Upper lobe of left lung (tissue), 6 donors: ENCODE data around the gene GCNT1. TPM values are rescaled to one million over a fixed set of nuclear protein-coding genes. Genes with fewer than 3 reads are reported as not detected.

Source experiments
- ATAC-seq, 2 donors: fragments of 200-7000 bp; cut with Tn5 transposase; one replicate each; pipeline ENCODE4 v1.9.1; 2022; ENCODE audit warnings: mild to moderate bottlenecking in 2 of 2, moderate library complexity in 2 of 2; ENCODE audit not compliant: low FRiP score in 2 of 2
- DNase-seq, 2 donors: peaks; one replicate each; pipeline ENCODE4 v3.0.0-alpha.2; 2019 to 2020
- H3K27ac ChIP-seq, 4 donors: fragments of 200-600 bp; sonication (generic); one replicate each; pipeline ENCODE4 v1.5.1; 2016 to 2019
- H3K27me3 ChIP-seq, 4 donors: fragments of 200-600 bp; sonication (generic); one replicate each; pipeline ENCODE4 v1.5.1; 2017 to 2019
- H3K36me3 ChIP-seq, 4 donors: fragments of 200-600 bp; sonication (generic); one replicate each; pipeline ENCODE4 v1.5.1; 2016 to 2019
- H3K4me1 ChIP-seq, 4 donors: fragments of 200-600 bp; sonication (generic); one replicate each; pipeline ENCODE4 v1.5.1; 2018 to 2019
- H3K4me3 ChIP-seq, 4 donors: fragments of 200-600 bp; sonication (generic); one replicate each; pipeline ENCODE4 v1.5.1; 2017 to 2019; ENCODE audit warnings: mild to moderate bottlenecking in 2 of 4, moderate library complexity in 1 of 4
- H3K9me3 ChIP-seq, 4 donors: fragments of 200-600 bp; sonication (generic); one replicate each; pipeline ENCODE4 v1.5.1; 2018 to 2019
- EP300 ChIP-seq, 4 donors: sonication (generic); formaldehyde crosslinking; IDR thresholded peaks; one replicate each; pipeline ENCODE4 v1.5.1; 2017; ENCODE audit warnings: antibody characterized with exemption in 4 of 4, control low read depth in 2 of 4
- POLR2A ChIP-seq, 4 donors: fragments of 450-650 bp; IDR thresholded peaks; one replicate each; pipeline ENCODE4 v1.5.1; 2016 to 2017; ENCODE audit warnings: antibody characterized with exemption in 4 of 4, mild to moderate bottlenecking in 2 of 4
- POLR2AphosphoS5 ChIP-seq, 2 donors: sonication (generic); formaldehyde crosslinking; IDR thresholded peaks; one replicate each; pipeline ENCODE4 v1.5.1; 2017; ENCODE audit warnings: antibody characterized with exemption in 2 of 2
- WGBS, 2 donors: methylation state at CpG; one replicate each; pipeline ENCODE4 v1.1.5; 2017 to 2018; 5-methylcytosine and 5-hydroxymethylcytosine counted together
- total RNA-seq, 6 donors: library from RNA; depleted of rRNA in 4 of 6; stranded (reverse); fragments of >200 nt in 4 of 6; gene quantifications; one replicate each; pipeline versions ENCODE4 v1.1.0 to v1.2.1, GENCODE V29; 2016 to 2021
- TF ChIP-seq, protein P1 (sequence below), 6 experiments: fragments of 450-650 bp in 4 of 6; fragments of 200-600 bp in 2 of 6; sonication (generic) in 2 of 6; IDR thresholded peaks; one replicate each; pipeline ENCODE4 v1.5.1; 2016 to 2019; ENCODE audit warnings: antibody characterized with exemption in 6 of 6
- donor health status: DM: no; HTN: no; CAD: no; lungs with moderate emphysema.
- donor health status: DM: no; HTN: yes; CAD: no; lungs with severe emphysema.

The GCNT1 gene
- total RNA-seq, 6 donors from 2014 or later: 2.3 to 20.8 (median 9.1) TPM

DNA sequence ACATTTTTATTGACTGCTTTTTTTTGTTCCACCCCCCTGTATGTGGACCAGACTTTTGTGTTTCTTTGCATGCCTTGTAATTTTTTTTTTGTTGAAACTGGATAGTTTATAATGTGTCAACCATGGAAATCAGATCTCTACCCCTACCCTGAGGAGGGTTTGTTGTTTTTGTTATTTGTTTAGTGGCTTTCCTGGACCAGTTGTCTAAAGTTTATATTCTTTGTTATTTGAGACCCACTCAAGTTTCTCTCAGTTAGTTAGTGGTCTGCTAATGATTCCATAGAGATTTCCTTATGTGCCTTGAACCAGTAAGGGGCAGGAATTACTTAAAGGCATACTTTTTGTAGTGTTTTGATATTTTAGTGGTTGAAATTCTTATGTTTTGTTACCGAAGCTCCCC is 41.1 kb downstream of the GCNT1 start:
- 91 to 100% methylated on average over 1 of the region's 1 CpG for WGBS, 2 donors
- Histone ChIP-seq H3K36me3 (peaks cover 0 to 6% (median 0%) of the 10 kb centered on the region in 4 donors), H3K4me1 (no peaks in the 10 kb centered on the region), H3K4me3 (no peak overlapping the region), H3K9me3 (no peaks in the 10 kb centered on the region), H3K27me3 (no peaks in the 10 kb centered on the region), H3K27ac (no peak overlapping the region)
- DNase-seq: no peak
- ATAC-seq: no peak
- TF ChIP-seq EP300 (IDR thresholded peaks at IDR 0.05): no peak
- TF ChIP-seq, protein P1, sequence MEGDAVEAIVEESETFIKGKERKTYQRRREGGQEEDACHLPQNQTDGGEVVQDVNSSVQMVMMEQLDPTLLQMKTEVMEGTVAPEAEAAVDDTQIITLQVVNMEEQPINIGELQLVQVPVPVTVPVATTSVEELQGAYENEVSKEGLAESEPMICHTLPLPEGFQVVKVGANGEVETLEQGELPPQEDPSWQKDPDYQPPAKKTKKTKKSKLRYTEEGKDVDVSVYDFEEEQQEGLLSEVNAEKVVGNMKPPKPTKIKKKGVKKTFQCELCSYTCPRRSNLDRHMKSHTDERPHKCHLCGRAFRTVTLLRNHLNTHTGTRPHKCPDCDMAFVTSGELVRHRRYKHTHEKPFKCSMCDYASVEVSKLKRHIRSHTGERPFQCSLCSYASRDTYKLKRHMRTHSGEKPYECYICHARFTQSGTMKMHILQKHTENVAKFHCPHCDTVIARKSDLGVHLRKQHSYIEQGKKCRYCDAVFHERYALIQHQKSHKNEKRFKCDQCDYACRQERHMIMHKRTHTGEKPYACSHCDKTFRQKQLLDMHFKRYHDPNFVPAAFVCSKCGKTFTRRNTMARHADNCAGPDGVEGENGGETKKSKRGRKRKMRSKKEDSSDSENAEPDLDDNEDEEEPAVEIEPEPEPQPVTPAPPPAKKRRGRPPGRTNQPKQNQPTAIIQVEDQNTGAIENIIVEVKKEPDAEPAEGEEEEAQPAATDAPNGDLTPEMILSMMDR (IDR thresholded peaks at IDR 0.05): no peak
- TF ChIP-seq POLR2A (IDR thresholded peaks at IDR 0.05): no peak
- TF ChIP-seq POLR2AphosphoS5 (IDR thresholded peaks at IDR 0.05): no peak

DNA sequence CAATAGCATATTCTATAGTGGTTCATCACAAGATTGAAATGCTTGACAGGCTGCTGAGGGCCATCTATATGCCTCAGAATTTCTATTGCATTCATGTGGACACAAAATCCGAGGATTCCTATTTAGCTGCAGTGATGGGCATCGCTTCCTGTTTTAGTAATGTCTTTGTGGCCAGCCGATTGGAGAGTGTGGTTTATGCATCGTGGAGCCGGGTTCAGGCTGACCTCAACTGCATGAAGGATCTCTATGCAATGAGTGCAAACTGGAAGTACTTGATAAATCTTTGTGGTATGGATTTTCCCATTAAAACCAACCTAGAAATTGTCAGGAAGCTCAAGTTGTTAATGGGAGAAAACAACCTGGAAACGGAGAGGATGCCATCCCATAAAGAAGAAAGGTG is 43.8 kb downstream of the GCNT1 start:
- H3K27me3 ChIP-seq: no peaks in the 10 kb centered on the region
- no peak overlapping the region for H3K27ac ChIP-seq
- peaks cover 0 to 6% (median 0%) of the 10 kb centered on the region in 4 donors for H3K36me3 ChIP-seq
- H3K9me3 ChIP-seq: no peaks in the 10 kb centered on the region
- TF ChIP-seq POLR2A (IDR thresholded peaks at IDR 0.05): no peak
- TF ChIP-seq POLR2AphosphoS5 (IDR thresholded peaks at IDR 0.05): no peak
- TF ChIP-seq, protein P1 (IDR thresholded peaks at IDR 0.05): no peak
- no peak for TF ChIP-seq EP300 (IDR thresholded peaks at IDR 0.05)
- H3K4me3 ChIP-seq: no peak overlapping the region
- DNase-seq: no peak
- no peaks in the 10 kb centered on the region for H3K4me1 ChIP-seq
- no peak for ATAC-seq
- 64 to 79% methylated on average over 6 of the region's 6 CpGs for WGBS, 2 donors

DNA sequence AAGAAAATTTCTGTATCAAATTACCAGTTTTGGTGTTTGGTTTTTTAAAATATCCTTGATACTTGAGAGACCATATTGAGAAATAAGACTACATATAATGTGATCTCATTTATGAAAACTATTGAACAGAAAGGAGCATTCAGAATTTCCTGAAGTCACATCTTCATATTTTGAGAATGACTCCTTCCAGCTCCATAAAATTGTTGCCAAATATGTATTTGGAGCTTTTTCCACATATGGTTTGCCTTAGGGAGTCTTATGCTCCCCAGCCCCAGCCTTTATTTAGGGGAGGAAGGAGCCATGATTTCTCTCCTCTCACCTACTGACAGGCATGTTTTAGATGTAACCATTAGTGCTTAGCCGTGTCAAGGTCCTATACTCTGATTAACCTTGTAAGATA is 51.1 kb downstream of the GCNT1 start:
- Histone ChIP-seq H3K4me1 (no peaks in the 10 kb centered on the region), H3K27me3 (no peaks in the 10 kb centered on the region), H3K9me3 (no peaks in the 10 kb centered on the region), H3K4me3 (no peak overlapping the region), H3K36me3 (no peaks in the 10 kb centered on the region), H3K27ac (no peak overlapping the region)
- 86 to 87% methylated on average over 1 of the region's 1 CpG for WGBS, 2 donors
- no peak for ATAC-seq
- no peak for DNase-seq
- TF ChIP-seq EP300 (IDR thresholded peaks at IDR 0.05) (no peak), POLR2AphosphoS5 (IDR thresholded peaks at IDR 0.05) (no peak), POLR2A (IDR thresholded peaks at IDR 0.05) (no peak)
- TF ChIP-seq, protein P1 (IDR thresholded peaks at IDR 0.05): no peak

- no peak overlapping the region for H3K27ac ChIP-seq
- H3K27me3 ChIP-seq: no peaks in the 10 kb centered on the region
- no peaks in the 10 kb centered on the region for H3K9me3 ChIP-seq
- H3K4me1 ChIP-seq: no peaks in the 10 kb centered on the region
- no peak for ATAC-seq
- 91 to 98% methylated on average over 2 of the region's 2 CpGs for WGBS, 2 donors
- no peak overlapping the region for H3K4me3 ChIP-seq
- TF ChIP-seq POLR2A (IDR thresholded peaks at IDR 0.05): no peak
- no peak for TF ChIP-seq POLR2AphosphoS5 (IDR thresholded peaks at IDR 0.05)
- no peak for TF ChIP-seq EP300 (IDR thresholded peaks at IDR 0.05)
- TF ChIP-seq, protein P1 (IDR thresholded peaks at IDR 0.05): no peak
- no peaks in the 10 kb centered on the region for H3K36me3 ChIP-seq
- no peak for DNase-seq
These were observed 51.5 kb downstream of the GCNT1 start for GRCh38 chr9:76510446-76510845.

- ATAC-seq (no peak), DNase-seq (no peak)
- no peak overlapping the region for H3K27ac ChIP-seq
- H3K4me3 ChIP-seq: no peak overlapping the region
- H3K36me3 ChIP-seq: no peaks in the 10 kb centered on the region
- H3K27me3 ChIP-seq: no peaks in the 10 kb centered on the region
- TF ChIP-seq POLR2A (IDR thresholded peaks at IDR 0.05) (no peak), EP300 (IDR thresholded peaks at IDR 0.05) (no peak), POLR2AphosphoS5 (IDR thresholded peaks at IDR 0.05) (no peak)
- TF ChIP-seq, protein P1 (IDR thresholded peaks at IDR 0.05): no peak
- WGBS, 2 donors: 67 to 70% methylated on average over 1 of the region's 1 CpG
- no peaks in the 10 kb centered on the region for H3K4me1 ChIP-seq
- H3K9me3 ChIP-seq: no peaks in the 10 kb centered on the region
These were observed 53.8 kb downstream of the GCNT1 start for GRCh38 chr9:76512826-76513225.
